HCT116 (cell line): ENCODE measurements around the gene PRKX. TPM values are rescaled to one million over a fixed set of nuclear protein-coding genes. Genes with fewer than 3 reads are reported as not detected.

Source experiments
- ATAC-seq: fragments of 200-7000 bp; cut with Tn5 transposase; 2 replicates; pipeline ENCODE4 v1.9.1; 2020; ENCODE audit warnings: mild to moderate bottlenecking, moderate library complexity
- BruUV-seq: library from RNA; stranded (reverse); fragments of 400-500 nt; replicated peaks from 2 replicates; lab custom pipeline; 2021; lab: Mats Ljungman, UMichigan
- CTCF ChIA-PET: fragments of 300-600 bp; sonication (Branson Sonifier 250); formaldehyde crosslinking; loops from one replicate; lab custom pipeline; 2021; ENCODE audit warnings: antibody characterized with exemption; lab: Charles Lee
- POLR2A ChIA-PET: fragments of 300-600, 350-600 bp; sonication (Branson Sonifier 250); formaldehyde crosslinking; loops from one replicate; lab custom pipeline; 2021; ENCODE audit warnings: antibody characterized with exemption; lab: Charles Lee
- RAD21 ChIA-PET, 2 experiments: fragments of 300-600 bp; sonication (Branson Sonifier 250); formaldehyde crosslinking; loops; one replicate each; lab custom pipeline; 2023; ENCODE audit warnings: low total read pairs in 2 of 2; ENCODE audit not compliant: uncharacterized antibody in 2 of 2, unreplicated experiment in 2 of 2, low non-redundant PET in 1 of 2; lab: Charles Lee
- DNase-seq: peaks from one replicate; pipeline ENCODE4 v3.0.0-alpha.2; 2010; ENCODE audit warnings: low read depth, low spot score
- H2AFZ ChIP-seq: fragments of 200-600 bp; shearing (Covaris generic), sonication (generic); 2 replicates; pipeline ENCODE4 v1.6.1; 2017; ENCODE audit warnings: low read depth, mixed run types, mixed read lengths, antibody characterized with exemption, low read length; ENCODE audit not compliant: poor library complexity, severe bottlenecking
- H3K27ac ChIP-seq: 2 replicates; pipeline ENCODE4 v1.5.1; 2012; ENCODE audit warnings: low read depth, low read length
- H3K27me3 ChIP-seq: fragments of 200-600 bp; sonication (generic); 2 replicates; pipeline ENCODE4 v1.6.1; 2016; ENCODE audit warnings: mixed run types, low read length, mixed read lengths; ENCODE audit not compliant: insufficient read depth
- H3K36me3 ChIP-seq, 2 experiments: fragments of 200-500 bp in 1 of 2; fragments of 200-600 bp in 1 of 2; sonication (Bioruptor generic) in 1 of 2; sonication (generic) in 1 of 2; 2 replicates each; pipeline versions ENCODE4 v1.5.1 to v1.6.1; 2014 to 2016; ENCODE audit warnings: low read length in 2 of 2, inconsistent platforms in 1 of 2, mixed read lengths in 1 of 2, mixed run types in 1 of 2; ENCODE audit not compliant: insufficient read depth in 2 of 2, control insufficient read depth in 1 of 2
- H3K4me1 ChIP-seq, 2 experiments: fragments of 200-600 bp in 1 of 2; sonication (generic) in 1 of 2; 2 replicates each; pipeline versions ENCODE4 v1.5.1 to v1.6.1; 2012 to 2017; ENCODE audit warnings: low read length in 2 of 2, inconsistent platforms in 1 of 2, mild to moderate bottlenecking in 1 of 2, mixed read lengths in 1 of 2, mixed run types in 1 of 2, moderate library complexity in 1 of 2; ENCODE audit not compliant: insufficient read depth in 2 of 2, control insufficient read depth in 1 of 2
- H3K4me2 ChIP-seq: fragments of 200-600 bp; sonication (generic); 2 replicates; pipeline ENCODE4 v1.6.1; 2017; ENCODE audit warnings: mixed run types, low read length, mixed read lengths
- H3K4me3 ChIP-seq, 2 experiments: fragments of 200-600 bp in 1 of 2; sonication (generic) in 1 of 2; replicated peaks in 1 of 2; 2 replicates each; pipeline ENCODE4 v1.5.1; 2011 to 2016; ENCODE audit warnings: low read length in 2 of 2, control low read depth in 1 of 2, low read depth in 1 of 2, mild to moderate bottlenecking in 1 of 2, mixed read lengths in 1 of 2, mixed run types in 1 of 2
- H3K79me2 ChIP-seq: fragments of 200-600 bp; sonication (generic); 2 replicates; pipeline ENCODE4 v1.6.1; 2017; ENCODE audit warnings: mild to moderate bottlenecking, mixed run types, low read length, moderate library complexity, mixed read lengths; ENCODE audit not compliant: insufficient read depth
- H3K9ac ChIP-seq: fragments of 200-600 bp; sonication (generic); 2 replicates; pipeline ENCODE4 v1.6.1; 2016; ENCODE audit warnings: low read length, mixed read lengths
- H3K9me2 ChIP-seq: fragments of 200-600 bp; sonication (generic), shearing (Covaris generic); 2 replicates; pipeline ENCODE4 v1.6.1; 2017; ENCODE audit warnings: mixed run types, mild to moderate bottlenecking, moderate library complexity; ENCODE audit not compliant: insufficient read depth
- H3K9me3 ChIP-seq, 2 experiments: fragments of 200-500 bp in 1 of 2; fragments of 200-600 bp in 1 of 2; sonication (Bioruptor generic) in 1 of 2; sonication (generic) in 1 of 2; 2 replicates each; pipeline ENCODE4 v1.6.1; 2014 to 2017; ENCODE audit warnings: low read length in 2 of 2, mixed read lengths in 2 of 2, inconsistent platforms in 1 of 2, low read depth in 1 of 2, mild to moderate bottlenecking in 1 of 2, mixed run types in 1 of 2, moderate library complexity in 1 of 2; ENCODE audit not compliant: control insufficient read depth in 1 of 2, insufficient read depth in 1 of 2
- H4K20me1 ChIP-seq: fragments of 200-600 bp; sonication (generic), shearing (Covaris generic); 2 replicates; pipeline ENCODE4 v1.6.1; 2017; ENCODE audit warnings: mixed run types, mild to moderate bottlenecking, moderate library complexity; ENCODE audit not compliant: insufficient read depth
- ATF3 ChIP-seq: IDR thresholded peaks from 2 replicates; pipeline ENCODE4 v1.6.1; 2012
- CTCF ChIP-seq, 3 experiments: fragments of 200-600 bp in 1 of 3; sonication (generic) in 1 of 3; IDR thresholded peaks in 2 of 3; conservative IDR thresholded peaks in 1 of 3; 2 replicates each; pipeline ENCODE4 v1.5.1; 2012 to 2017; ENCODE audit warnings: low read depth in 2 of 3, low read length in 2 of 3, antibody characterized with exemption in 1 of 3, borderline replicate concordance in 1 of 3, control low read depth in 1 of 3, mild to moderate bottlenecking in 1 of 3, mixed read lengths in 1 of 3, mixed run types in 1 of 3, moderate library complexity in 1 of 3; ENCODE audit not compliant: insufficient read depth in 1 of 3
- EGR1 ChIP-seq: IDR thresholded peaks from 2 replicates; pipeline ENCODE4 v1.6.1; 2012; ENCODE audit warnings: low read depth
- MAX ChIP-seq: IDR thresholded peaks from 2 replicates; pipeline ENCODE4 v1.6.1; 2012
- POLR2A ChIP-seq: IDR thresholded peaks from 2 replicates; pipeline ENCODE4 v1.7.0; 2011; ENCODE audit warnings: borderline replicate concordance; ENCODE audit not compliant: insufficient read depth, insufficient read length; ENCODE audit errors: extremely low read depth
- REST ChIP-seq: IDR thresholded peaks from 2 replicates; pipeline ENCODE4 v1.6.1; 2012; ENCODE audit warnings: low read depth
- SRF ChIP-seq: IDR thresholded peaks from 2 replicates; pipeline ENCODE4 v1.6.1; 2012; ENCODE audit warnings: low read depth
- ZFX ChIP-seq: fragments of 450-650 bp; IDR thresholded peaks from 2 replicates; pipeline ENCODE4 v1.6.1; 2017
- intact Hi-C: fragments of 100-400 bp; cut with micrococcal nuclease; formaldehyde crosslinking; loops from 2 replicates; pipeline ENCODE4 v1.10.0; 2022
- total RNA-seq: library from RNA; stranded (reverse); gene quantifications from one replicate; pipeline ENCODE4 v1.2.1, GENCODE V29; 2021; ENCODE audit not compliant: unreplicated experiment

PRKX gene
- total RNA-seq, 1 experiment from 2014 or later, result 26.7 TPM

- TF ChIP-seq CTCF (IDR thresholded peaks at IDR 0.05 in 2 of 3, conservative IDR thresholded peaks at IDR 0.05 in 1 of 3; ENCODE audit: borderline replicate concordance in 1 of 3, insufficient read depth in 1 of 3, low read depth in 2 of 3, low read length in 2 of 3), result no peak
- no peak for TF ChIP-seq MAX
These were observed 537 bp upstream of the PRKX start (continued) for GRCh38 chrX:3713937-3714434.

- no peaks in the 10 kb centered on the region for H3K9me3 ChIP-seq
- no peaks in the 10 kb centered on the region for H3K9me2 ChIP-seq
- no TSS peak for BruUV-seq
- no peak overlapping the region for H2AFZ ChIP-seq
- H3K27me3 ChIP-seq, result no peaks in the 10 kb centered on the region
- H3K27ac ChIP-seq, result peak overlapping the region; percentile 59; the same call in 1 of the 2 replicates
- ATAC-seq (peak; percentile 33), DNase-seq (no peak)
- ChIA-PET CTCF (no interaction called here), POLR2A (no interaction called here), RAD21 (no interaction called here)
- H4K20me1 ChIP-seq, result no peaks in the 10 kb centered on the region
- peaks cover 0 to 4% of the 10 kb centered on the region in 2 experiments; a peak in 2 of 4 replicates for H3K4me1 ChIP-seq
- TF ChIP-seq EGR1 (no peak), REST (no peak), POLR2A (no peak), SRF (no peak), ATF3 (no peak), ZFX (peak; percentile 35)
- H3K36me3 ChIP-seq, result no peaks in the 10 kb centered on the region
- peak overlapping the region; percentile 68 for H3K9ac ChIP-seq
- intact Hi-C loops, result no loop called here
- peak overlapping the region; percentile 80 for H3K4me2 ChIP-seq
- H3K4me3 ChIP-seq, result peak overlapping the region; percentile 58 to 60
- peaks cover 30% of the 10 kb centered on the region for H3K79me2 ChIP-seq
These were observed 602 bp downstream of the PRKX start for GRCh38 chrX:3712870-3713224.
